Left lobe of liver (tissue), 2 donors: ENCODE measurements around the gene RBBP6. TPM values are rescaled to one million over a fixed set of nuclear protein-coding genes. Genes with fewer than 3 reads are reported as not detected.
A peak's percentile ranks its signal among the peaks of the same experiment; 100 is the strongest.
"Not testable (repeated sequence)": the region's sequence is repeated elsewhere in the genome, so short reads cannot be mapped to it uniquely, and the experiment has no call there.

Experiments
- ATAC-seq: fragments of 200-7000 bp; cut with Tn5 transposase; one replicate; pipeline ENCODE4 v1.9.1; 2020; ENCODE audit warnings: mild to moderate bottlenecking, moderate library complexity
- DNase-seq: peaks from one replicate; pipeline ENCODE4 v3.0.0-alpha.2; 2020; ENCODE audit warnings: low spot score
- total RNA-seq: library from RNA; stranded (reverse); gene quantifications from one replicate; pipeline ENCODE4 v1.2.1, GENCODE V29; 2021
- donor health status: DM: no; HTN: no; CAD: no; lungs with moderate emphysema.
- donor health status: DM: no; HTN: yes; CAD: no.

RBBP6 gene
- 22.4 TPM for total RNA-seq

- ATAC-seq: peak; percentile 93
- DNase-seq: peak; percentile 96
These were observed at the start of gene RBBP6 for GRCh38 chr16:24539295-24539849. TSS of gene RBBP6 (plus strand) at chr16:24539566. CDS start at chr16:24540627, 1,061 bp downstream.

GRCh38 chr16:24490866-24491265 lies 48.5 kb upstream of the RBBP6 start:
- ATAC-seq: no peak
- no peak for DNase-seq

- no peak for DNase-seq
- no peak for ATAC-seq
These were observed 47.6 kb upstream of the RBBP6 start for GRCh38 chr16:24491731-24492130.

GRCh38 chr16:24493821-24494220 lies 45.5 kb upstream of the RBBP6 start:
- DNase-seq (no peak), ATAC-seq (no peak)

- not testable (repeated sequence) for DNase-seq, ATAC-seq
These were observed 44.2 kb upstream of the RBBP6 start for GRCh38 chr16:24495207-24495606.

GRCh38 chr16:24497440-24497839 lies 41.9 kb upstream of the RBBP6 start:
- DNase-seq (no peak), ATAC-seq (no peak)

GRCh38 chr16:24499193-24499814 lies 40.1 kb upstream of the RBBP6 start:
- no peak for DNase-seq
- ATAC-seq: peak; percentile 19

- ATAC-seq (peak; percentile 98), DNase-seq (peak; percentile 56)
These were observed 34.7 kb upstream of the RBBP6 start for GRCh38 chr16:24504472-24505345.

GRCh38 chr16:24505959-24506358 lies 33.4 kb upstream of the RBBP6 start:
- no peak for ATAC-seq

GRCh38 chr16:24507959-24508480 lies 31.3 kb upstream of the RBBP6 start:
- DNase-seq (no peak), ATAC-seq (no peak)

More at GRCh38 chr16:24505959-24506358, 33.4 kb upstream of the RBBP6 start:
- DNase-seq: no peak

- no peak for ATAC-seq
These were observed 30.8 kb upstream of the RBBP6 start for GRCh38 chr16:24508614-24509013.

GRCh38 chr16:24509536-24509935 lies 29.8 kb upstream of the RBBP6 start:
- no peak for ATAC-seq
- no peak for DNase-seq

More at GRCh38 chr16:24508614-24509013, 30.8 kb upstream of the RBBP6 start:
- no peak for DNase-seq

- no peak for DNase-seq
- no peak for ATAC-seq
These were observed 28.2 kb upstream of the RBBP6 start for GRCh38 chr16:24511174-24511573.

GRCh38 chr16:24511792-24512191 lies 27.6 kb upstream of the RBBP6 start:
- DNase-seq (no peak), ATAC-seq (no peak)

GRCh38 chr16:24514096-24514495 lies 25.3 kb upstream of the RBBP6 start:
- DNase-seq (no peak), ATAC-seq (no peak)

- DNase-seq (no peak), ATAC-seq (no peak)
These were observed 24.2 kb upstream of the RBBP6 start for GRCh38 chr16:24515186-24515585.

- ATAC-seq (peak; percentile 99), DNase-seq (peak; percentile 87)
These were observed 22.3 kb upstream of the RBBP6 start for GRCh38 chr16:24516900-24517669.

GRCh38 chr16:24518498-24518897 lies 20.9 kb upstream of the RBBP6 start:
- no peak for ATAC-seq
- no peak for DNase-seq

GRCh38 chr16:24520983-24521382 lies 18.4 kb upstream of the RBBP6 start:
- DNase-seq (no peak), ATAC-seq (no peak)

- DNase-seq (no peak), ATAC-seq (no peak)
These were observed 16.6 kb upstream of the RBBP6 start for GRCh38 chr16:24522751-24523150.

GRCh38 chr16:24523569-24523968 lies 15.8 kb upstream of the RBBP6 start:
- ATAC-seq (no peak), DNase-seq (no peak)
